Panc1 (cell line): ENCODE measurements around the gene PPM1F. TPM values are rescaled to one million over a fixed set of nuclear protein-coding genes. Genes with fewer than 3 reads are reported as not detected.

ENCODE experiments used
- ATAC-seq: fragments of 200-7000 bp; cut with Tn5 transposase; 2 replicates; pipeline ENCODE4 v1.9.1; 2020; ENCODE audit warnings: mild to moderate bottlenecking, moderate library complexity
- BruUV-seq: library from RNA; stranded (reverse); fragments of 400-500 nt; replicated peaks from 2 replicates; lab custom pipeline; 2021; lab: Mats Ljungman, UMichigan
- CTCF ChIA-PET: fragments of 300-600 bp; sonication (Branson Sonifier 250); formaldehyde crosslinking; loops from one replicate; lab custom pipeline; 2022; ENCODE audit warnings: antibody characterized with exemption; lab: Charles Lee
- POLR2A ChIA-PET: fragments of 300-600 bp; sonication (Branson Sonifier 250); formaldehyde crosslinking; loops from one replicate; lab custom pipeline; 2022; ENCODE audit warnings: antibody characterized with exemption; lab: Charles Lee
- DNase-seq: peaks from one replicate; pipeline ENCODE4 v3.0.0-alpha.2; 2010; ENCODE audit warnings: low read depth, low spot score
- H3K27ac ChIP-seq: 2 replicates; pipeline ENCODE4 v1.5.1; 2011; ENCODE audit warnings: mild to moderate bottlenecking, low read length, inconsistent platforms
- H3K27me3 ChIP-seq: fragments of 200-500 bp; sonication (Bioruptor generic); 2 replicates; pipeline ENCODE4 v1.6.0; 2014; ENCODE audit warnings: low read length, inconsistent platforms; ENCODE audit not compliant: control insufficient read depth, insufficient read depth
- H3K36me3 ChIP-seq: fragments of 200-500 bp; sonication (Bioruptor generic); 2 replicates; pipeline ENCODE4 v1.5.1; 2014; ENCODE audit warnings: inconsistent platforms, mild to moderate bottlenecking, low read length, moderate library complexity; ENCODE audit not compliant: control insufficient read depth, insufficient read depth
- H3K4me1 ChIP-seq: 2 replicates; pipeline ENCODE4 v1.5.1; 2011; ENCODE audit warnings: inconsistent platforms, mild to moderate bottlenecking, low read length, moderate library complexity; ENCODE audit not compliant: control insufficient read depth, insufficient read depth
- H3K4me3 ChIP-seq, 2 experiments: 2 replicates each; pipeline ENCODE4 v1.5.1; 2011 to 2012; ENCODE audit warnings: low read depth in 2 of 2, low read length in 2 of 2, mild to moderate bottlenecking in 2 of 2, inconsistent platforms in 1 of 2, moderate library complexity in 1 of 2
- H3K9me3 ChIP-seq: fragments of 200-500 bp; sonication (Bioruptor generic); 2 replicates; pipeline ENCODE4 v1.5.1; 2014; ENCODE audit warnings: low read depth, mild to moderate bottlenecking, inconsistent platforms, low read length, moderate library complexity; ENCODE audit not compliant: control insufficient read depth, insufficient read depth
- CTCF ChIP-seq: fragments of 450-650 bp; IDR thresholded peaks from 2 replicates; pipeline ENCODE4 v1.5.1; 2017; ENCODE audit warnings: mild to moderate bottlenecking
- POLR2AphosphoS5 ChIP-seq: IDR thresholded peaks from 2 replicates; pipeline ENCODE4 v1.6.1; 2012; ENCODE audit warnings: mild to moderate bottlenecking, low read depth, low read length, moderate library complexity
- REST ChIP-seq, 2 experiments: IDR thresholded peaks; 2 replicates each; pipeline ENCODE4 v1.6.1; 2011 to 2012; ENCODE audit warnings: low read depth in 2 of 2, control low read depth in 1 of 2, low read length in 1 of 2, mild to moderate bottlenecking in 1 of 2, moderate library complexity in 1 of 2; ENCODE audit not compliant: insufficient read depth in 1 of 2
- SIN3A ChIP-seq: IDR thresholded peaks from 2 replicates; pipeline ENCODE4 v1.6.1; 2012; ENCODE audit warnings: low read depth, mild to moderate bottlenecking, low read length, moderate library complexity, borderline replicate concordance; ENCODE audit not compliant: insufficient read depth
- TCF7L2 ChIP-seq: IDR thresholded peaks from 2 replicates; pipeline ENCODE4 v1.6.1; 2011; ENCODE audit warnings: mild to moderate bottlenecking, low read depth, low read length, inconsistent platforms
- in situ Hi-C: cut with HindIII; loops from 2 replicates; pipeline ENCODE4 v1.10.0; 2016; ENCODE audit warnings: low sequenced_read_pairs, low pct_unique_long_range_greater_than_20kb
- intact Hi-C: fragments of 100-400 bp; cut with micrococcal nuclease; formaldehyde crosslinking; loops from one replicate; pipeline ENCODE4 v1.10.0; 2022; ENCODE audit not compliant: unreplicated experiment
- total RNA-seq: library from RNA; stranded (reverse); gene quantifications from one replicate; pipeline ENCODE4 v1.2.1, GENCODE V29; 2021; ENCODE audit not compliant: unreplicated experiment

The PPM1F gene
- total RNA-seq, 1 experiment from 2014 or later: 28.9 TPM

- TF ChIP-seq SIN3A (no peak), REST (IDR thresholded peaks at IDR 0.05; ENCODE audit: insufficient read depth in 1 of 2, low read depth in 2 of 2, low read length in 1 of 2) (no peak), TCF7L2 (no peak), CTCF (no peak)
- no TSS peak for BruUV-seq
- POLR2A ChIA-PET: no interaction called here
- ATAC-seq (no peak), DNase-seq (no peak)
- no peaks in the 10 kb centered on the region for H3K27me3 ChIP-seq
- H3K36me3 ChIP-seq: no peaks in the 10 kb centered on the region
- in situ Hi-C loops: loop anchor here (25.0 kb wide), 1 partner anchor 127 kb away; no protein-coding TSS in a partner anchor
- H3K4me3 ChIP-seq: no peak overlapping the region
- intact Hi-C loops: loop anchor here (5.0 kb wide), 1 partner anchor 227 kb away; no protein-coding TSS in a partner anchor
- no peak overlapping the region for H3K27ac ChIP-seq
- CTCF ChIA-PET: no interaction called here
- no peaks in the 10 kb centered on the region for H3K9me3 ChIP-seq
- peaks cover 13% of the 10 kb centered on the region for H3K4me1 ChIP-seq
Measured at GRCh38 chr22:21939461-21939913, 13.2 kb downstream of the PPM1F start.

- H3K27ac ChIP-seq: peak overlapping the region; percentile 91
- peaks cover 13% of the 10 kb centered on the region for H3K4me1 ChIP-seq
- in situ Hi-C loops: loop anchor here (25.0 kb wide), 1 partner anchor 127 kb away; no protein-coding TSS in a partner anchor
- TF ChIP-seq SIN3A (no peak), POLR2AphosphoS5 (no peak), CTCF (no peak), TCF7L2 (no peak), REST (IDR thresholded peaks at IDR 0.05; ENCODE audit: insufficient read depth in 1 of 2, low read depth in 2 of 2, low read length in 1 of 2) (no peak)
- no peaks in the 10 kb centered on the region for H3K36me3 ChIP-seq
- no peak for DNase-seq
- intact Hi-C loops: loop anchor here (5.0 kb wide), 1 partner anchor 227 kb away; no protein-coding TSS in a partner anchor
- H3K27me3 ChIP-seq: no peaks in the 10 kb centered on the region
- CTCF ChIA-PET: interaction anchor here (1.2 to 1.4 kb wide), 2 partner anchors 14 to 22 kb away, joined by 3 to 4 read pairs; partner anchors contain the start of gene PPM1F
- POLR2A ChIA-PET: no interaction called here
- peak; percentile 4; the same call in 1 of the 2 replicates for ATAC-seq
- no TSS peak for BruUV-seq
- no peak overlapping the region; a peak in 1 of 4 replicates for H3K4me3 ChIP-seq
- no peaks in the 10 kb centered on the region for H3K9me3 ChIP-seq
Measured at GRCh38 chr22:21938906-21939305, 13.7 kb downstream of the PPM1F start.
